IPS-15b (cell line): ENCODE measurements around the gene GAS7.

Experiments
- H3K27me3 ChIP-seq: one replicate; pipeline ENCODE4 v1.6.1; 2013; ENCODE audit warnings: low read length; ENCODE audit not compliant: control insufficient read depth, insufficient read depth
- H3K36me3 ChIP-seq: one replicate; pipeline ENCODE4 v1.6.1; 2013; ENCODE audit warnings: low read length; ENCODE audit not compliant: control insufficient read depth, insufficient read depth
- H3K4me1 ChIP-seq: one replicate; pipeline ENCODE4 v1.6.1; 2013; ENCODE audit warnings: mild to moderate bottlenecking, low read length; ENCODE audit not compliant: control insufficient read depth, insufficient read depth
- H3K4me3 ChIP-seq: one replicate; pipeline ENCODE4 v1.5.1; 2013; ENCODE audit warnings: low read depth, low read length
- H3K9ac ChIP-seq: one replicate; pipeline ENCODE4 v1.6.1; 2013; ENCODE audit warnings: low read depth, mild to moderate bottlenecking, low read length
- H3K9me3 ChIP-seq: one replicate; pipeline ENCODE4 v1.6.1; 2013; ENCODE audit warnings: mild to moderate bottlenecking, low read length; ENCODE audit not compliant: control insufficient read depth, insufficient read depth

The GAS7 gene

DNA sequence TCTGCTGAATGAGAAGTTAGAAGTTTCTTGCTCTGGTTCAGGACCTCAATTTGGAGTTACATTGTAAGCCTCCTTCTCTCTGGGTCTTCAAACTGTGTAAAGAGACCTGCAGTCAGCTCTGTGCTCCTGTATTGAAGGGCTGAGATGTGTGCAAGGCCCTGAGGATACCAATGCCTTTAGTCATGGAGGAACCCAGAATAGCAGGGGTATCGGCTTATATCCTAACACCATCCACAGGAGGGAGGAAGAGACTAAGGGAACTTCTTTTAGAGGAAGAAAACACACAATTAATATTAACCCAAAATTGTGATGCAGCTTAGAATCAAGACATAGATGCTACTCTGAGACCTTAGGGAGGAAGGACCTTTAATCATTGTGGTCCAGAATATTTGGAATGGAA lies 336.2 kb downstream of the GAS7 start:
- no peaks in the 10 kb centered on the region for H3K27me3 ChIP-seq
- no peaks in the 10 kb centered on the region for H3K36me3 ChIP-seq
- H3K4me3 ChIP-seq = no peak overlapping the region
- no peaks in the 10 kb centered on the region for H3K4me1 ChIP-seq
- H3K9ac ChIP-seq = no peak overlapping the region
- H3K9me3 ChIP-seq = no peaks in the 10 kb centered on the region

DNA sequence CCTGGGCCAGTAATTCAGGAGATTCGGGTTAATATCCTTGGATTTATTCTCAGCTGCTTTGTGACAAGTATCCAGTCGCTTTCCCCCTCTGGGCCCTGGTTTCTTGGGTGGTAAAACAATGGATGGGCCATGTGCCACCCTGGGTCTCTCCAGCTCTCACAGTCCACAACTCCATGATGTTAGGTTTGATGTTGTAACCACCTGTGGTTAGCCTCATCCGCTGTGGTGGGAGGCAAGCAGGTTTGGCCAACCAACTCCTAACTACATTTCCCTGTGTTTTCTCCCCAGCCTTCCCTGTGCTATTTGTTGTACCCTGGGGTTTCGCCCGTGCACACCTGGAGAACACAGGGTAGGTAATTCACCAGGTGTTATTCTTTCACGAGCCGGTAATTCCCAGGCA lies 337.6 kb downstream of the GAS7 start:
- H3K36me3 ChIP-seq = no peaks in the 10 kb centered on the region
- no peaks in the 10 kb centered on the region for H3K27me3 ChIP-seq
- H3K9me3 ChIP-seq = no peaks in the 10 kb centered on the region
- no peak overlapping the region for H3K4me3 ChIP-seq
- no peak overlapping the region for H3K9ac ChIP-seq
- no peaks in the 10 kb centered on the region for H3K4me1 ChIP-seq
